Stimulated activated CD4-positive, alpha-beta T cell treated with anti-CD3 and anti-CD28 coated beads, Interleukin-4, amount 100 ng/mL, for 4 hours (primary cell): ENCODE results near the gene ZNF431.
A peak's percentile ranks its signal among the peaks of the same experiment; 100 is the strongest.
"Not testable (repeated sequence)": the region's sequence is repeated elsewhere in the genome, so short reads cannot be mapped to it uniquely, and the experiment has no call there.

Source experiments
- DNase-seq, 2 experiments: peaks; one replicate each; pipeline ENCODE4 v3.0.0-alpha.2; 2020

ZNF431 gene

GRCh38 chr19:21141787-21142464 lies at the start of gene ZNF431:
Gene ZNF431, plus strand, starts transcription at chr19:21142040. Its CDS starts 144 bp downstream, at chr19:21142184.
- peak; percentile 76 to 87 for DNase-seq

GRCh38 chr19:21092109-21092508 lies 49.7 kb upstream of the ZNF431 start:
- DNase-seq = no peak

- DNase-seq = no peak
These were observed 47.4 kb upstream of the ZNF431 start for GRCh38 chr19:21094347-21095025.

- DNase-seq = no peak
These were observed 43.5 kb upstream of the ZNF431 start for GRCh38 chr19:21098291-21098690.

GRCh38 chr19:21101521-21102242 lies 40.2 kb upstream of the ZNF431 start:
- DNase-seq = no peak

- no peak for DNase-seq
These were observed 32.7 kb upstream of the ZNF431 start for GRCh38 chr19:21109116-21109515.

- no peak for DNase-seq
These were observed 31.7 kb upstream of the ZNF431 start for GRCh38 chr19:21110183-21110582.

GRCh38 chr19:21115430-21115829 lies 26.4 kb upstream of the ZNF431 start:
- no peak for DNase-seq

GRCh38 chr19:21117041-21117907 lies 24.6 kb upstream of the ZNF431 start:
- no peak for DNase-seq

GRCh38 chr19:21126078-21126477 lies 15.8 kb upstream of the ZNF431 start:
- DNase-seq = no peak

- no peak for DNase-seq
These were observed 14.8 kb upstream of the ZNF431 start for GRCh38 chr19:21127001-21127400.

- DNase-seq = no peak
These were observed 13.9 kb upstream of the ZNF431 start for GRCh38 chr19:21127898-21128297.

GRCh38 chr19:21128901-21129698 lies 12.7 kb upstream of the ZNF431 start:
- DNase-seq = no peak

GRCh38 chr19:21130097-21130775 lies 11.6 kb upstream of the ZNF431 start:
- no peak for DNase-seq

GRCh38 chr19:21133633-21134032 lies 8.2 kb upstream of the ZNF431 start:
- no peak for DNase-seq

GRCh38 chr19:21134934-21135366 lies 6.9 kb upstream of the ZNF431 start:
- DNase-seq = no peak

GRCh38 chr19:21135433-21135832 lies 6.4 kb upstream of the ZNF431 start:
- DNase-seq = no peak

GRCh38 chr19:21138130-21138529 lies 3.7 kb upstream of the ZNF431 start:
- DNase-seq = no peak

GRCh38 chr19:21141006-21141405 lies 834 bp upstream of the ZNF431 start:
- DNase-seq = not testable (repeated sequence)

- no peak for DNase-seq
These were observed 1.6 kb downstream of the ZNF431 start for GRCh38 chr19:21143428-21143827.

- no peak for DNase-seq
These were observed 2.0 kb downstream of the ZNF431 start for GRCh38 chr19:21143854-21144253.
